HG02798 (cell line): ENCODE data around the gene XAGE3.
"Not testable (repeated sequence)": the region's sequence is repeated elsewhere in the genome, so short reads cannot be mapped to it uniquely, and the experiment has no call there.

Experiments
- ATAC-seq: cut with Tn5 transposase; IDR thresholded peaks from one replicate; pipeline ENCODE4 v1.9.1; 2021; ENCODE audit warnings: mild to moderate bottlenecking; ENCODE audit not compliant: unreplicated experiment, poor library complexity

Gene XAGE3

GRCh38 chrX:52852110-52852860 is 15.6 kb downstream of the XAGE3 start:
- no peak for ATAC-seq

DNA sequence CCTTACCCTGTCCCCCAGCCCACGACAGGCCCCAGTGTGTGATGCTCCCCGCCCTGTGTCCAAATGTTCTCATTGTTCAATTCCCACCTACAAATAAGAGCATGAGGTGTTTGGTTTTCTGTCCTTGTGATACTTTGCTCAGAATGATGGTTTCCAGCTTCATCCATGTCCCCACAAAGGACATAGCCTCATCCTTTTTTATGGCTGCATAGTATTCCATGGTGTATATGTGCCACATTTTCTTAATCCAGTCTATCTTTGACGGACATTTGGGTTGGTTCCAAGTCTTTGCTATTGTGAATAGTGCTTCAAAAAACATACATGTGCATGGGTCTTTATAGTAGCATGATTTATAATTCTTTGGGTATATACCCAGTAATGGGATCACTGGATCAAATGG is 24.3 kb downstream of the XAGE3 start:
- ATAC-seq, result not testable (repeated sequence)

- ATAC-seq, result no peak
Measured at GRCh38 chrX:52839137-52839536, 28.7 kb downstream of the XAGE3 start.

DNA sequence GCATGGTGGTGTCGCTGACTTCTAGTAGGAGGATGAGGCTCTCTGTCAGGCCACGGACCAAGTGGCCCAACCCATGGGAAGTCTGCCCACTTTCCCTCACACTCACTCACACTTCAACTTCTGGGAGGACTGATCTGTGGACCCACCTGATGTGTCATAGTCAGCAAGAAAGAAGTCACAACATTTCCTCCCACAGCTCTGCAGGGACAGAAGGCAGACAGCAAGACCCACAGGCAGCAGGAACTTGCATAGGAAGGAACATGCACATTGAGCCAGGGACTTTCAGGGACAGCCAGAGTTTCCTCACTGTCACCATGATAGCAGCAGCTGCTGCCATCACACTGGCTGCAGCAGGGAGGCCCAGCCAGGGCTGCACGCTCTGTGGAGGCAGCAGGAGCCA is 37.3 kb downstream of the XAGE3 start:
- ATAC-seq, result no peak

DNA sequence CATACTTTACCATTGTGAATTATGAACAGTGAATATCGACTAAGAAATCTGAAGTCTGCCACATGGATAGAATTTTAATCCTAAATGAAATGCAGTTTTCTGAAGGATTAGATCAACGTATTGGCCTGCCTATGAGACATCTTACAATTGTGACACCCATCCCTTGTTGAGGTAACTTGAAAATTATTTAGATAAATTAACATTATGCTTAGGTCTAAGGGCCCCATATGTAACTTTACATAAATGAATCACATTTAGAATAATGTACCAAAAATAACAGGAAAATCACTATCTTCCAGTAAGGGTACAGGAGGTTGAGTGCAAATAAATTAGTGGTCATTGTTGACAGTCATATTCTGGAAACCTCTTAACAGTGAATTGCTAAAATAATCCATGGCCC is 43.3 kb downstream of the XAGE3 start:
- ATAC-seq, result no peak

DNA sequence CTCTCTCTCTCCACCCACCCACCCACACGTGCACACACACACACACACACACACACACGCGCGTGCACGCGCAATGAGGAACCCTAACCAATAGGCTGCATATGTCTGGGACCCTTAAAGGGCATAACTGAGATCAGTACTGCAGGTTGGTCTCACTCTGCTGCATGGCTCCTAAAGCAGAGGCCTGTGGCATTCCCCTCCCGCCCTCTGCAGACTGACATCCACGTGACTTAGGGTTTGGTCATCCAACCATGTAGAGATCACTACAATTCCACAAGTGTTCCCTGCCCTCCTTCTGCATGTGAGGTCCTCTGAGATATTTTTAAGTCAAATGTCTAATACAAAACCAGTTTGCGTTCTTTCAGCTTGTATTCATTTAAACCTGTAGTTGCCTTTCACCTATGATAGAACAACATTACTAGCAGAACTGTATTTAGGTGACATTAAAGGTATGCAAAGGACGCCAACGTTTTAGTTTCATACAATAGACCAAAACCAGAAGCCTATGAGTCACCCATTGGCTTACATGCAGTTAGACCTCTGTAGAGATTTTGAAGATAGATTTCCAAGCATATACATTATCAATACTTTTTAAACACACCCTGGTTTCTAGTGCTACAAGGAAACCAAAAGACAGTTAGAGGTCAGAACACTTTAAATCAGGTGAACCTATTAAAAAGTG is 46.7 kb downstream of the XAGE3 start:
- ATAC-seq, result no peak

DNA sequence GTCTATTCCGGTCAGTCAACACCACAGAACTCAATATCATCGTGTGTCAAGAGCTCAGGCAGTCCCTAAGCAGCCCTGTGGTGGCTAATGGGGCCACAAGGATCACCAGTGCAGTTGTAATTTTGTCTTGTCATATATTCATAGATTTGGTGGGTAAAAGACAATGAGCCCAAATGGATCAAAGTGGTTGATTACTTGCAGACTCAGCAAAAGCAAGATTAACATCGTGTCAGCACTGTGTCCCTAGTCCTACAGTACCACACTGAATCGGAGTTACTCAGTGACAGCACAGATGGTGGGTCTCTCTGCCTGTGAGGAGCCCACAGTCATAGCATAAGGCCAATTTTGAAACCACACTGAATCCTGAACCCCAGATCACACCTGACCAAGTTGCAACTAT is 48.1 kb downstream of the XAGE3 start:
- ATAC-seq, result no peak
